NCI-H1694 treated with DMSO at 0.1 percent for 48 hours (cell line): ENCODE measurements around the gene DARS1.
A peak's percentile ranks its signal among the peaks of the same experiment; 100 is the strongest.
"Not testable (repeated sequence)": the region's sequence is repeated elsewhere in the genome, so short reads cannot be mapped to it uniquely, and the experiment has no call there.

Experiments
- DNase-seq: peaks from one replicate; lab custom pipeline; 2025; lab: John Stamatoyannopoulos, UW

DARS1 gene

DNA sequence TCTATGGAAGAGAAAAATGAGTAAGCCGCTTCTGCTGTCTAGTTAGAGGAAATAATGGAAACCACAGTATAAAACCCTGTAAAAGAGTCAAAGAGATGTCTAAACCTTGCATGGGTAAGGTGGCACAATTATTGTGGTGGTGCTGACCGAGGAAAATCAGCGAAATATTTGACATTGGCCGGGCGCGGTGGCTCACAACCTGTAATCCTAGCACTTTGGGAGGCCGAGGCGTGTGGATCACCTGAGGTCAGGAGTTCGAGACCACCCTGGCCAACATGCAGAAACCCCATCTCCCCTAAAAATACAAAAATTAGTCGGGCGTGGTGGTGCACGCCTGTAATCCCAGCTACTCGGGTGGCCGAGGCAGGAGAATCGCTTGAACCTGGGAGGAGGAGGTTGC, 108.7 kb downstream of the DARS1 start:
- not testable (repeated sequence) for DNase-seq

DNA sequence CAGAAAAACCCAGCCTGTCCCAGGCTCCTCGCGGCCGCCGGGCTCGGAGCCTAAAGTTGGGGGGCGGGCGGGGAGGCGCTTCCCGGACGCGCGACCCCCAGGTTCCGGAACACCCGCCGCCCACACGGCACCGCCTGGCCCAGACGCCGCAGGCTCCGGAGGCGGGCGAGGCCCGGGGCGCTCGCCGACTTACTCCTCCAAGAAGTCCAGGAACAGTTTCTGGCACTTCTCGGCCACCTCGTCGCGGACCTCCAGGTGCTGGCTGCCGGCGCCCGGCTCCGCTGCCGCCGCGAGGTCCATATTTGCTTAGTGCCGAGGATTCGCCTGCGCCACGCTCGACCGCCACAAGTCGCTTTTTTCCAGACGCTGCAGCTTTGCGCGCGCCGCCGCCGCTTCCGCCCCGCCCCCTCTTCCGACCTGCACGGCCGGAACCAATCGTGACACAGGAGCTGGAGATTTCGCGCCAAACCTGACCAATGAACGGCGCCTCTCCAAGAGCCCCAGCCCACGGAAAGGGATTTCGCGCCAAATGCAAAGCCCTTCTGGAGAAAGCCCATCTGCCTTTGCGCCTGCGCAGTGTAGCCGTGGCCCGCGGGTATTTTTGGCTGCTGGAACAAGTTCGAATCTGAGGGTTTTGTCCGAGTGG, 109.2 kb downstream of the DARS1 start, which contains the start of gene MCM6:
MCM6 (minus strand) TSS at position 378 of the 646 bp plus-strand sequence; CDS start at position 300, 78 bp downstream.
- DNase-seq, result peak; percentile 98

DNA sequence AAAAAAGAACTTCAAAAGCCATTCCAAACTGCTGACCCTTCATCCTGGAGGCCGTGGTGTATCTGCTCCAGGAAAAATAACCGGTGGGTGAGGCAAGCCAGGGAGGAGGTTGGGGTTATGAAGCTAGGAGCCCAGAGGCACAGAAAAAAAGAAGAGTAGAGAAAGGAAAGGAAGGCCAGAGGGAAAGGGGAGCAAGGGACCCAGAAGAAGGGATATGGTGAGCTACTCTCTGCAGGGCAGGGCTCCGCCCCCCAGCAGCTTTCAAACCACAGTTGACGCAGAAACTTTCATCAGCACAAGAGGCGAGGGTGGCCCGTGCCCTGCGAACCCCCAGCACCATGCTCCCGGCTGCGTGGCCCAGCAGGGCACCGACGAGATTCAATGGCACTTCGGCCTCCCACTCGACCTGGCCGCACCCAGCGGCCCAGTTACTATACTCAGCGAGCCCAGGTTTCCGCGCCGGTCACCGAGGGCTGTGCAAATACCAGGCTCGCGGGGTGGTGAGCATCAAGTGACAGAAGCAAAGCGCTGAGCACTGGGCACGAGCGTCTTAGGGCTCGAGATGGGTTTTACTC, 109.8 kb downstream of the DARS1 start:
- peak; percentile 11 for DNase-seq

DNA sequence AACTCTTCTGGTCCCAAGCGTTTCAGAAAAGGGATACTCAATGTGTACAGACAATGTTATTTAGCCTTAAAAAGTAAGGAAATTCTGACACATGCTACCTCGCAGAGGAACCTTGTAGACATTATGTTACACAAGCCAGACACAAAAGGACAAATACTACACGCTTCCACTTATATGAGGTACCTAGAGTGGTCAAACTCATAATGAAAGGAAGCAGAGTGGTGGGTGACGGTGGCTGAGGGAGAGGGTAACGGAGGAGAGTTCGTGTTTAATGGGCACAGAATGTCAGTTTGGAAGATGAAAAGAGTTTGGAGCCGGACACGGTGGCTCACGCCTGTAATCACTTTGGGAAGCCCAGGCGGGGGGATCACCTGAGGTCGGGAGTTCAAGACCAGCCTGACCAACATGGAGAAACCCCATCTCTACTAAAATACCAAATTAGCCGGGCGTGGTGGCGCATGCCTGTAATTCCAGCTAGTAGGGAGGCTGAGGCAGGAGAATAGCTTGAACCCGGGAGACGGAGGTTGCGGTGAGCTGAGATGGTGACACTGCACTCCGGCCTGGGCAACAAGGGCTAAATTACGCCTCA, 110.6 kb downstream of the DARS1 start:
- no peak for DNase-seq

DNA sequence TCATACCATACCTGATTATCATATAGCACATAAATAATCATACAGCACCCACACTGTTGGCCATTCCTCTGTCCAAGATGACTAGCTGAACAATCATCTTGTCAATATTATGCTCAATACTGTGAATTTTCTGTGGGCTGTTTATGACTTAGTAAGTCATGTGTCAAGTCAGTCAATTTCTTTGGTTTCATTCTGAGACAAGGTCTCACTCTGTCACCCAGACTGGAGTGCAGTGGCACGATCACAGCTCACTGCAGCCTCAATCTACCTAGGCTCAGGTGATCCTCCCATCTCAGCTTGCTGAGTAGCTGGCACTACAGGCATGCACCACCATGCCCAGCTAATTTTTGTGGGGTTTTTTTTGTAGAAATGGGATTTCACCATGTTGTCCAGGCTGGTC, 114.9 kb downstream of the DARS1 start:
- DNase-seq, result no peak

DNA sequence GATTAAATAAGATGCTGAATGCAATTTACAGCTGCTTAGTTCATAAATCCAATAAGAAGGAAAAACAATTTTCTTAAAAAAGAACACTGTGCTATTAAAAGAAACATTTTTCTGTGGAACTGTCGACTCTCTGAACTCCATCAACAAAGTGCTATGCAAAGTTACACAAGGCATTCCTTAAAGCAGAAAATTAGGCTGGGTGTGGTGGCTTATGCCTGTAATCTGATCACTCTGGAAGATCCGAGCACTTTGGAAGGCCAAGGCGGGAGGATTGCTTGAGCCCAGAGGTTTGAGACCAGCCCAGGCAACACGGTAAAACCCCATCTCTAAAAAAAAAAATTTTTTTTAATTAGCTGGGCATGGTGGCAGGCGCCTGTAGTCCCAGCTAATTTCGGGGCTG, 122.2 kb downstream of the DARS1 start:
- no peak for DNase-seq

DNA sequence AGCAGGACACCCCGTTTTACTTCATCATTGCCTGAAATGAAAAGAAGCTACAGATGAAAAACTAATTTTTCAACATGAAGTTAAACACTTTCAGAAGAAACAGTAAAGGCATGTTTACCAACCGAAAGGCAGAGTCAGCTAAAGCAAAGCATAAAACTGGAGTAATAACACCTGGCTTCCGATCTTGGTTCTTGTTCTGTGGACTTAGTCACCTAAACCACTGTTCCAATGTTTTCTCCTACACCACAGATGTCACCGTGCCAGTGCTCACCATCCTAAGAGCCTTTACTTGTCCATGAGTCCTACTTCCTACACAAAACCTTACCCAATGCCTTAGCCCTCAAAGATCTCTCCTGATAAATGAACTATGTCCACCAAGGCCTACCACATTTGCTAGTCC, 122.7 kb downstream of the DARS1 start:
- DNase-seq, result no peak
